Activated naive CD4-positive, alpha-beta T cell treated with anti-CD3 and anti-CD28 coated beads for 36 hours (primary cell): Measurements from ENCODE around the gene FOXF1. TPM values are rescaled to one million over a fixed set of nuclear protein-coding genes. Genes with fewer than 3 reads are reported as not detected.

Experiments used
- total RNA-seq, 2 experiments: library from RNA; stranded (reverse); gene quantifications; one replicate each; pipeline ENCODE4 v1.2.3, GENCODE V29; 2021

The FOXF1 gene
- total RNA-seq, 2 experiments from 2014 or later, result not detected

Other genes with a start within 250 kb of the FOXF1 start
- gene MTHFSD, start 44.7 kb downstream of the FOXF1 start, total RNA-seq, result 10 to 100 TPM; 21.9 to 24.1 TPM
- gene FOXC2, start 56.3 kb downstream of the FOXF1 start, total RNA-seq, result not detected
- not detected for gene FOXL1, start 68.0 kb downstream of the FOXF1 start, total RNA-seq